Lung (tissue), 12 donors: ENCODE data around the gene RDH14. TPM values are rescaled to one million over a fixed set of nuclear protein-coding genes. Genes with fewer than 3 reads are reported as not detected.
A peak's percentile ranks its signal among the peaks of the same experiment; 100 is the strongest.

ENCODE experiments used
- ATAC-seq: fragments of 200-7000 bp; cut with Tn5 transposase; one replicate; pipeline ENCODE4 v1.9.1; 2020; ENCODE audit warnings: moderate number of reproducible peaks; ENCODE audit not compliant: insufficient read depth, low FRiP score
- DNase-seq, 3 donors: peaks; one replicate each; pipeline ENCODE4 v3.0.0-alpha.2; 2013 to 2017
- H3K27ac ChIP-seq, 2 donors: one replicate each; pipeline ENCODE4 v1.5.1; 2013; ENCODE audit warnings: mild to moderate bottlenecking in 2 of 2, moderate library complexity in 2 of 2, control low read depth in 1 of 2, inconsistent platforms in 1 of 2, low read depth in 1 of 2, low read length in 1 of 2
- H3K27me3 ChIP-seq, 3 donors: one replicate each; pipeline ENCODE4 v1.5.1; 2013; ENCODE audit warnings: low read length in 2 of 3; ENCODE audit not compliant: control insufficient read depth in 3 of 3, insufficient read depth in 3 of 3
- H3K36me3 ChIP-seq, 4 donors: one replicate each; pipeline ENCODE4 v1.5.1; 2013; ENCODE audit warnings: low read length in 4 of 4, mild to moderate bottlenecking in 1 of 4, moderate library complexity in 1 of 4; ENCODE audit not compliant: control insufficient read depth in 4 of 4, insufficient read depth in 4 of 4
- H3K4me1 ChIP-seq, 5 donors: one replicate each; pipeline ENCODE4 v1.5.1; 2013; ENCODE audit warnings: low read length in 5 of 5, mild to moderate bottlenecking in 2 of 5, moderate library complexity in 1 of 5; ENCODE audit not compliant: control insufficient read depth in 5 of 5, insufficient read depth in 5 of 5
- H3K4me3 ChIP-seq: one replicate; pipeline ENCODE4 v1.5.1; 2013; ENCODE audit warnings: mild to moderate bottlenecking, control low read depth, moderate library complexity
- H3K9ac ChIP-seq, 2 donors: one replicate each; pipeline ENCODE4 v1.5.1; 2013; ENCODE audit warnings: low read length in 2 of 2, control low read depth in 1 of 2; ENCODE audit not compliant: insufficient read depth in 1 of 2
- H3K9me3 ChIP-seq, 4 donors: one replicate each; pipeline ENCODE4 v1.5.1; 2013; ENCODE audit warnings: low read length in 3 of 4, mild to moderate bottlenecking in 1 of 4, moderate library complexity in 1 of 4; ENCODE audit not compliant: control insufficient read depth in 4 of 4, insufficient read depth in 3 of 4
- WGBS, 2 donors: extraction: QIAGEN DNeasy Blood & Tissue Kit; methylation state at CpG; one replicate each; pipeline ENCODE4 v1.1.7; 2013; 5-methylcytosine and 5-hydroxymethylcytosine counted together
- polyA plus RNA-seq, 2 donors: library from polyadenylated mRNA; stranded (reverse); fragments of 200-250 nt; gene quantifications; one replicate each; pipeline ENCODE4 v1.2.1, GENCODE V29; 2013
- total RNA-seq, 2 donors: library from RNA; depleted of rRNA in 1 of 2; stranded (reverse); fragments of >200 nt in 1 of 2; gene quantifications; one replicate each; pipeline ENCODE4 v1.2.1, GENCODE V29; 2014 to 2021
- TF ChIP-seq, protein P1 (sequence below): IDR thresholded peaks from 2 replicates; pipeline ENCODE4 v1.5.1; 2012; ENCODE audit warnings: mild to moderate bottlenecking; ENCODE audit errors: control extremely low read depth, extremely low read depth
- donor health status: control.
- donor health status: control.
- donor health status: Bipolar disorder and iron deficiency.
- donor health status: healthy.
- donor health status: DM: yes; HTN: yes; CAD: no.

Gene RDH14
- total and polyA plus RNA-seq, 4 donors = 15.6 to 26.9 (median 19.4) TPM

DNA sequence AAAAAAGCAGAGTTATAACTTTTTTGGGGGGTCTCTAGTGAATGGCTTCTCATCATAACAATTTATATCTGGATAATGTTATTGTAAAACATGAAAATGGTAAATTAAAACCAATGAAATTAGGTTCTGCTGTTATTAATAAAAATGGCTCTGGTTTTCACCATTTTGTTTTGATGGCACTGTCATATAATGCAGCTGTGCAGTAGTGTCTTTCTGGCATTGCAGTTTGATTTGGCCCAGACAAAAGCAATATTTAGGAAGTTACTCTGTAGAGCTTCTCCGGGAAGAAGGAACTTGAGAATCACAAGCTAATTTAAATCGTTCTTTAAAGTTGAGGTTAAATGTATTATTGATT is 44.1 kb upstream of the RDH14 start:
- peaks cover 0 to 37% (median 17%) of the 10 kb centered on the region in 5 donors for H3K4me1 ChIP-seq
- no peaks in the 10 kb centered on the region for H3K36me3 ChIP-seq
- TF ChIP-seq, protein P1, sequence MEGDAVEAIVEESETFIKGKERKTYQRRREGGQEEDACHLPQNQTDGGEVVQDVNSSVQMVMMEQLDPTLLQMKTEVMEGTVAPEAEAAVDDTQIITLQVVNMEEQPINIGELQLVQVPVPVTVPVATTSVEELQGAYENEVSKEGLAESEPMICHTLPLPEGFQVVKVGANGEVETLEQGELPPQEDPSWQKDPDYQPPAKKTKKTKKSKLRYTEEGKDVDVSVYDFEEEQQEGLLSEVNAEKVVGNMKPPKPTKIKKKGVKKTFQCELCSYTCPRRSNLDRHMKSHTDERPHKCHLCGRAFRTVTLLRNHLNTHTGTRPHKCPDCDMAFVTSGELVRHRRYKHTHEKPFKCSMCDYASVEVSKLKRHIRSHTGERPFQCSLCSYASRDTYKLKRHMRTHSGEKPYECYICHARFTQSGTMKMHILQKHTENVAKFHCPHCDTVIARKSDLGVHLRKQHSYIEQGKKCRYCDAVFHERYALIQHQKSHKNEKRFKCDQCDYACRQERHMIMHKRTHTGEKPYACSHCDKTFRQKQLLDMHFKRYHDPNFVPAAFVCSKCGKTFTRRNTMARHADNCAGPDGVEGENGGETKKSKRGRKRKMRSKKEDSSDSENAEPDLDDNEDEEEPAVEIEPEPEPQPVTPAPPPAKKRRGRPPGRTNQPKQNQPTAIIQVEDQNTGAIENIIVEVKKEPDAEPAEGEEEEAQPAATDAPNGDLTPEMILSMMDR = no peak
- H3K27me3 ChIP-seq = no peaks in the 10 kb centered on the region
- DNase-seq (no peak), ATAC-seq (no peak)
- 74 to 75% methylated on average over 2 of the region's 2 CpGs for WGBS, 2 donors
- H3K9ac ChIP-seq = no peak overlapping the region
- H3K4me3 ChIP-seq = no peak overlapping the region
- H3K9me3 ChIP-seq = no peaks in the 10 kb centered on the region
- H3K27ac ChIP-seq = no peak overlapping the region

DNA sequence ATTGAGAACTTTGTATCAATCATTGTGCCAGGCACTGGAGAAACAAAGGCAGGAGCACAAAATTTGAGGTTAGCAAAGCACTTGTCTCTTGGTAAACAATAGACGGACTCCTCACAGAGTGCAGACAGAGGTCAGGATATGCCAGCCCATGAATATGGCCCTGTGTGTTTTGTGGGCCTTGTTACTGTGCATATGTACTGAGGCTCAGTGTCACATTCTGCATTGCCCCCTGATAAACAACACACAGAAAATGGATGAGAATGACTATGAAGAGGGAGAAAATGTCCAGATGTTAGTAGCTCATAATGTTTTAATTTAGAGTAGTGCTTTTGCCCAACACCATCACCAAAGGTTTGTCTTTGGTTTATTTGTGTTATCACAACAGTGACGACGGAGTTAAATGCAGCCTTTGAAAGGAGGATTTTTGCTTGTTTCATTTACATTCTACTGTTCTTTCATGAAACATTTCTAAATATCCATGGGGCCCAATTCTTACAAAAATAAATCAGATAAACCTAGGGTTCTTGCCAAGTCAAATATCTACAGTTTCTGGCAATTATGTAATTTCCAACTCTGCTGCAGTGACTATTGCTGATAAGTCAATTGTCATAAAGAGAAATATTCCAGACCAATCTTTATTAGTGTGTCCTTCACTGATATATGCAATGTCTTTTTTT is 43.5 kb upstream of the RDH14 start:
- ATAC-seq = no peak
- no peak overlapping the region for H3K9ac ChIP-seq
- peak in 2 of 3 donors; percentile 48 to 58 for DNase-seq
- no peak overlapping the region for H3K4me3 ChIP-seq
- peaks cover 0 to 42% (median 17%) of the 10 kb centered on the region in 5 donors for H3K4me1 ChIP-seq
- H3K27me3 ChIP-seq = no peaks in the 10 kb centered on the region
- no peaks in the 10 kb centered on the region for H3K9me3 ChIP-seq
- H3K36me3 ChIP-seq = no peaks in the 10 kb centered on the region
- TF ChIP-seq, protein P1 = no peak
- 75 to 89% methylated on average over 3 of the region's 3 CpGs for WGBS, 2 donors
- H3K27ac ChIP-seq = no peak overlapping the region

DNA sequence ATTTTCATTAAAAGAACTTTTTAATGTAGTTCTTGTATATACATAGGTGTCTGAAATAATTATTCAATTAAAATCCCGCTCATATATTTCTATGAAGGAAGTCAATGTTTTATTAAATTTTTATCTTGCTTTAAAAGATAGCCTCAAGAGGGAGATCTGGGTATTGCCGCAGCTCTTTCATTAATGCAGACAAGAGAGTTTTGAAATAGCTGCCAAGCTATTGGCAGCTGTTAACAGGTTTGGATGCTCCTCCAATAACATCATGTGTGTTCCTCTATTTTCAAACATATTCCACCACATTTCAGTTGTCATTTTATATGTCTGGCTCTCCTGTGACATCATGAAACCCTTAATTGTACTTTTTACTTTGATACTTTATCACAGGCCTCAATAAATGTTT is 41.8 kb upstream of the RDH14 start:
- TF ChIP-seq, protein P1 = no peak
- WGBS, 2 donors = 93 to 95% methylated on average over 2 of the region's 2 CpGs
- no peak for ATAC-seq

DNA sequence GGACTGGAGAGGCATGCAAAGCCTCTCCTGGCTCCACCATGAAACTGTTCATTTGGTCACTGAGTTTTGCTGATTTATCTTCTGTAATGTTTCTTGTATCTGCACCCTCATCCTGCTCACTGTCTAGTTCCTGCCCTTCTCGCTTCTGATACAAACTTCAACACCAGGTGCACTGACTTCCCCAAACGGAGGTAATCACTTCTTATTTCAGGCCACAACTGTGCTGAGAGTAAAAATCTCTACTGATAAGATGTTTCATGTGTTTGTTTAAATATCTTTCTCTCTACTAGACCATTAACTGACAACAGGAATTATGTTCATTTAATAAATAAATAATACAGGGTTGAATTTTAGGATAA is 39.8 kb upstream of the RDH14 start:
- 35 to 70% methylated on average over 2 of the region's 2 CpGs for WGBS, 2 donors
- TF ChIP-seq, protein P1 = no peak
- ATAC-seq (no peak), DNase-seq (no peak)
- no peaks in the 10 kb centered on the region for H3K27me3 ChIP-seq
- H3K36me3 ChIP-seq = no peaks in the 10 kb centered on the region
- H3K4me1 ChIP-seq = peaks cover 0 to 38% (median 12%) of the 10 kb centered on the region in 5 donors
- no peak overlapping the region for H3K27ac ChIP-seq
- H3K9ac ChIP-seq = no peak overlapping the region
- no peak overlapping the region for H3K4me3 ChIP-seq
- H3K9me3 ChIP-seq = no peaks in the 10 kb centered on the region

More for the DNA sequence above, 41.8 kb upstream of the RDH14 start:
- Histone ChIP-seq H3K9ac (no peak overlapping the region), H3K27me3 (no peaks in the 10 kb centered on the region), H3K9me3 (no peaks in the 10 kb centered on the region), H3K4me3 (no peak overlapping the region), H3K36me3 (no peaks in the 10 kb centered on the region), H3K27ac (no peak overlapping the region), H3K4me1 (peaks cover 0 to 46% (median 17%) of the 10 kb centered on the region in 5 donors)
- DNase-seq = no peak
